CD14-positive monocyte (primary cell): Measurements from ENCODE around the gene AASS. TPM values are rescaled to one million over a fixed set of nuclear protein-coding genes. Genes with fewer than 3 reads are reported as not detected.

Experiments used
- DNase-seq, 3 donors: peaks; one replicate each; pipeline ENCODE4 v3.0.0-alpha.2; 2011 to 2022
- H2AFZ ChIP-seq: 2 replicates; pipeline ENCODE4 v1.6.0; 2012; ENCODE audit warnings: mild to moderate bottlenecking, low read depth, low read length, inconsistent platforms; ENCODE audit not compliant: insufficient read depth, poor library complexity, severe bottlenecking
- H3K27ac ChIP-seq, 2 donors: 1 replicate in 1 of 2; 2 replicates in 1 of 2; pipeline ENCODE4 v1.5.1; 2012 to 2013; ENCODE audit warnings: low read length in 2 of 2, control low read depth in 1 of 2, inconsistent platforms in 1 of 2, low read depth in 1 of 2, mild to moderate bottlenecking in 1 of 2
- H3K27me3 ChIP-seq, 2 donors: one replicate each; pipeline versions ENCODE4 v1.6.0 to v1.6.1; 2011 to 2013; ENCODE audit warnings: low read length in 2 of 2; ENCODE audit not compliant: control insufficient read depth in 2 of 2, insufficient read depth in 2 of 2
- H3K36me3 ChIP-seq, 2 donors: replicated peaks in 1 of 2; 1 replicate in 1 of 2; 2 replicates in 1 of 2; pipeline versions ENCODE4 v1.5.1 to v1.6.1; 2012 to 2013; ENCODE audit warnings: low read length in 2 of 2, control low read depth in 1 of 2, inconsistent platforms in 1 of 2, mild to moderate bottlenecking in 1 of 2; ENCODE audit not compliant: insufficient read depth in 2 of 2, control insufficient read depth in 1 of 2
- H3K4me1 ChIP-seq, 2 donors: 1 replicate in 1 of 2; 2 replicates in 1 of 2; pipeline versions ENCODE4 v1.5.1 to v1.6.1; 2012 to 2013; ENCODE audit warnings: low read length in 2 of 2, control low read depth in 1 of 2, inconsistent platforms in 1 of 2, mild to moderate bottlenecking in 1 of 2, moderate library complexity in 1 of 2; ENCODE audit not compliant: insufficient read depth in 2 of 2, control insufficient read depth in 1 of 2
- H3K4me2 ChIP-seq: replicated peaks from 2 replicates; pipeline ENCODE3; 2012; ENCODE audit warnings: low read length, moderate library complexity, mild to moderate bottlenecking; ENCODE audit not compliant: poor library complexity, severe bottlenecking; ENCODE audit errors: extremely low read depth
- H3K4me3 ChIP-seq, 3 experiments: fragments of 200-600 bp in 1 of 3; sonication (generic) in 1 of 3; replicated peaks in 1 of 3; 1 replicate in 2 of 3; 2 replicates in 1 of 3; pipeline ENCODE4 v1.5.1; 2011 to 2013; ENCODE audit warnings: low read length in 3 of 3, mild to moderate bottlenecking in 3 of 3, control low read depth in 2 of 3, low read depth in 2 of 3, inconsistent platforms in 1 of 3, moderate library complexity in 1 of 3
- H3K79me2 ChIP-seq: 2 replicates; pipeline ENCODE4 v1.6.0; 2012; ENCODE audit warnings: mild to moderate bottlenecking, control low read depth, inconsistent platforms, low read length, moderate library complexity; ENCODE audit not compliant: insufficient read depth
- H3K9ac ChIP-seq: 2 replicates; pipeline ENCODE4 v1.6.0; 2017; ENCODE audit warnings: low read length, mild to moderate bottlenecking; ENCODE audit not compliant: insufficient read depth, poor library complexity, severe bottlenecking
- H3K9me3 ChIP-seq, 2 donors: replicated peaks in 1 of 2; 1 replicate in 1 of 2; 2 replicates in 1 of 2; pipeline versions ENCODE4 v1.5.1 to v1.6.1; 2012 to 2013; ENCODE audit warnings: low read length in 2 of 2, control low read depth in 1 of 2; ENCODE audit not compliant: control insufficient read depth in 1 of 2, insufficient read depth in 1 of 2
- H4K20me1 ChIP-seq: 2 replicates; pipeline ENCODE4 v1.6.0; 2012; ENCODE audit warnings: mild to moderate bottlenecking, low read length, control low read depth, moderate library complexity; ENCODE audit not compliant: insufficient read depth
- H3K27ac Mint-ChIP-seq, 7 donors: one replicate each; pipeline ENCODE4 v1.8.0; 2020; ENCODE audit warnings: mild to moderate bottlenecking in 7 of 7, mixed read lengths in 7 of 7, moderate library complexity in 6 of 7, inconsistent platforms in 2 of 7
- H3K27me3 Mint-ChIP-seq, 3 donors: one replicate each; pipeline ENCODE4 v1.8.0; 2021 to 2022; ENCODE audit warnings: low read depth in 3 of 3, mild to moderate bottlenecking in 3 of 3, mixed read lengths in 3 of 3, moderate library complexity in 3 of 3, inconsistent platforms in 1 of 3
- H3K36me3 Mint-ChIP-seq, 2 donors: one replicate each; pipeline ENCODE4 v1.8.0; 2020; ENCODE audit warnings: mixed read lengths in 2 of 2, inconsistent platforms in 1 of 2, mild to moderate bottlenecking in 1 of 2
- H3K4me1 Mint-ChIP-seq: one replicate; pipeline ENCODE4 v1.8.0; 2020; ENCODE audit warnings: mild to moderate bottlenecking, mixed read lengths
- H3K4me3 Mint-ChIP-seq, 2 donors: one replicate each; pipeline ENCODE4 v1.8.0; 2020; ENCODE audit warnings: mild to moderate bottlenecking in 2 of 2, mixed read lengths in 2 of 2, moderate library complexity in 1 of 2
- H3K9me3 Mint-ChIP-seq, 7 donors: one replicate each; pipeline ENCODE4 v1.8.0; 2020 to 2022; ENCODE audit warnings: mixed read lengths in 7 of 7, mild to moderate bottlenecking in 6 of 7, moderate library complexity in 6 of 7, inconsistent platforms in 2 of 7
- WGBS: methylation state at CpG from one replicate; pipeline ENCODE4 v1.1.5; 2013; ENCODE audit warnings: missing lambda C conversion rate; ENCODE audit not compliant: insufficient coverage; 5-methylcytosine and 5-hydroxymethylcytosine counted together
- intact Hi-C, 2 donors: fragments of 100-400 bp; cut with micrococcal nuclease; formaldehyde crosslinking; loops; one replicate each; pipeline versions ENCODE4 v1.15.0 to v1.15.1; 2023
- polyA plus RNA-seq, 3 donors: library from polyadenylated mRNA; depleted of rRNA in 1 of 3; unstranded in 2 of 3; stranded (reverse) in 1 of 3; fragments of 300-500 nt in 2 of 3; fragments of >200 nt in 1 of 3; fragmentation: Illumina TruSeq in 2 of 3; gene quantifications; 1 replicate in 2 of 3; 2 replicates in 1 of 3; pipeline ENCODE4 v1.2.3, GENCODE V29; 2012 to 2021
- TF ChIP-seq, protein P1 (sequence below): fragments of 200-600 bp; IDR thresholded peaks from one replicate; pipeline ENCODE4 v1.8.0; 2022; ENCODE audit warnings: antibody characterized with exemption, mild to moderate bottlenecking

AASS gene
- polyA plus RNA-seq, 3 donors = 0.22 to 0.33 TPM; not detected in 1

DNA sequence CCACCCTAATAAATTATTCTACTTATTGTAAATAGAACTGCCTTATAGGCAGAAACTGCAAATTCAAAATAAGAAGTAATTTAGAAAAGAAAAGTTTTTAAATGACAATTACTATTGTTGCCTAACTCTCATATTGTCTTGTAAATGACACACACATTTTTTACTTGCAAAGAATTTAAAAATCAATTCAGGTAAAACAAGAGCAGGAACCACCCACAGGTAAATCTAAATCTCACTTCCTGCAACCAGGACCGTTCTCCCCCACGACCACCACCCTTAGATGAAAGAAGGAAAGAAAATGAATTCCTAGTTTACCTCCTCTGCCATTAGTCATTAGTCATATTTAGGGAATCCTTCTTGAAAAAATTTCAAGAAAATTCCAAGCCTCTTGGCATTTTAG lies 4.8 kb upstream of the AASS start:
- Histone ChIP-seq H3K79me2 (no peaks in the 10 kb centered on the region), H3K9me3 (no peaks in the 10 kb centered on the region), H3K4me3 (no peak overlapping the region), H3K36me3 (no peaks in the 10 kb centered on the region), H3K4me1 (peaks cover 5 to 7% of the 10 kb centered on the region in 2 donors), H2AFZ (no peak overlapping the region), H3K27ac (no peak overlapping the region), H3K4me2 (no peak overlapping the region), H3K9ac (no peak overlapping the region), H3K27me3 (no peaks in the 10 kb centered on the region), H4K20me1 (no peaks in the 10 kb centered on the region)
- Mint-ChIP-seq H3K27ac (no peak overlapping the region), H3K4me3 (no peak overlapping the region), H3K27me3 (peaks cover 0 to 15% (median 5%) of the 10 kb centered on the region in 3 donors), H3K4me1 (peaks cover 9% of the 10 kb centered on the region), H3K36me3 (no peaks in the 10 kb centered on the region), H3K9me3 (no peaks in the 10 kb centered on the region)
- no CpG with 5 or more reads among the region's 2 CpGs for WGBS
- TF ChIP-seq, protein P1, sequence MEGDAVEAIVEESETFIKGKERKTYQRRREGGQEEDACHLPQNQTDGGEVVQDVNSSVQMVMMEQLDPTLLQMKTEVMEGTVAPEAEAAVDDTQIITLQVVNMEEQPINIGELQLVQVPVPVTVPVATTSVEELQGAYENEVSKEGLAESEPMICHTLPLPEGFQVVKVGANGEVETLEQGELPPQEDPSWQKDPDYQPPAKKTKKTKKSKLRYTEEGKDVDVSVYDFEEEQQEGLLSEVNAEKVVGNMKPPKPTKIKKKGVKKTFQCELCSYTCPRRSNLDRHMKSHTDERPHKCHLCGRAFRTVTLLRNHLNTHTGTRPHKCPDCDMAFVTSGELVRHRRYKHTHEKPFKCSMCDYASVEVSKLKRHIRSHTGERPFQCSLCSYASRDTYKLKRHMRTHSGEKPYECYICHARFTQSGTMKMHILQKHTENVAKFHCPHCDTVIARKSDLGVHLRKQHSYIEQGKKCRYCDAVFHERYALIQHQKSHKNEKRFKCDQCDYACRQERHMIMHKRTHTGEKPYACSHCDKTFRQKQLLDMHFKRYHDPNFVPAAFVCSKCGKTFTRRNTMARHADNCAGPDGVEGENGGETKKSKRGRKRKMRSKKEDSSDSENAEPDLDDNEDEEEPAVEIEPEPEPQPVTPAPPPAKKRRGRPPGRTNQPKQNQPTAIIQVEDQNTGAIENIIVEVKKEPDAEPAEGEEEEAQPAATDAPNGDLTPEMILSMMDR = no peak
- no peak for DNase-seq
- intact Hi-C loops = no loop called here

DNA sequence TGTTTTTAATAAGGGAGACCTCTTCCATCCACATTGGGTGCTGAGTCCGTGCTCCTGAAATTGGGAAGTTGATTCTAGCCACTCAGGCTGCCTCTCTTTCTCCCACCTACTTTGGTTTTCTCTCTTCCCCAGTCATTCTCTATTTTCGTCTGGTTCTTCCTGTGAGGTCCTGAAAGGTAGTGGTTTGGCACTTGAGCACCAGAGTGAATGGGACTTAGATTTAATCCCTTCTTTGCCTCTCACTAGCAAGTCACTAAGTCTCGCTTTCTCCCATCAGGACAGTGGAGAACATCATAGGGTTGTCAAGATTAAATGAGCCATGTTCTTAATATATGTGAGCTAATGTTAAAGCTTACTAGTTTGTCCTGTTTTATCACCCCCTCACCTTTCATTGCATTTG lies 4.0 kb upstream of the AASS start:
- no peak overlapping the region for H2AFZ ChIP-seq
- H3K4me3 Mint-ChIP-seq = no peak overlapping the region
- H3K4me2 ChIP-seq = no peak overlapping the region
- no peaks in the 10 kb centered on the region for H3K36me3 Mint-ChIP-seq
- no CpG with 5 or more reads among the region's 3 CpGs for WGBS
- no peaks in the 10 kb centered on the region for H4K20me1 ChIP-seq
- H3K27me3 ChIP-seq = peaks cover under 1 to 4% of the 10 kb centered on the region in 2 donors
- intact Hi-C loops = no loop called here
- H3K9me3 ChIP-seq = no peaks in the 10 kb centered on the region
- H3K9me3 Mint-ChIP-seq = peaks cover 0 to 2% (median 0%) of the 10 kb centered on the region in 7 donors
- no peak overlapping the region for H3K27ac Mint-ChIP-seq
- H3K4me1 ChIP-seq = peaks cover 11 to 13% of the 10 kb centered on the region in 2 donors
- no peaks in the 10 kb centered on the region for H3K79me2 ChIP-seq
- H3K4me3 ChIP-seq = no peak overlapping the region
- H3K27ac ChIP-seq = no peak overlapping the region
- no peak for DNase-seq
- no peaks in the 10 kb centered on the region for H3K36me3 ChIP-seq
- H3K9ac ChIP-seq = no peak overlapping the region
- H3K27me3 Mint-ChIP-seq = peaks cover 7 to 23% (median 11%) of the 10 kb centered on the region in 3 donors
- peaks cover 15% of the 10 kb centered on the region for H3K4me1 Mint-ChIP-seq
- TF ChIP-seq, protein P1 = no peak
